Measurements from ENCODE around the gene KCND2.
"Not testable (repeated sequence)": the region's sequence is repeated elsewhere in the genome, so short reads cannot be mapped to it uniquely, and the experiment has no call there.

Gene KCND2

GRCh38 chr7:120780938-120781337 is 508.0 kb downstream of the KCND2 start:
- TF ChIP-seq, protein P1, sequence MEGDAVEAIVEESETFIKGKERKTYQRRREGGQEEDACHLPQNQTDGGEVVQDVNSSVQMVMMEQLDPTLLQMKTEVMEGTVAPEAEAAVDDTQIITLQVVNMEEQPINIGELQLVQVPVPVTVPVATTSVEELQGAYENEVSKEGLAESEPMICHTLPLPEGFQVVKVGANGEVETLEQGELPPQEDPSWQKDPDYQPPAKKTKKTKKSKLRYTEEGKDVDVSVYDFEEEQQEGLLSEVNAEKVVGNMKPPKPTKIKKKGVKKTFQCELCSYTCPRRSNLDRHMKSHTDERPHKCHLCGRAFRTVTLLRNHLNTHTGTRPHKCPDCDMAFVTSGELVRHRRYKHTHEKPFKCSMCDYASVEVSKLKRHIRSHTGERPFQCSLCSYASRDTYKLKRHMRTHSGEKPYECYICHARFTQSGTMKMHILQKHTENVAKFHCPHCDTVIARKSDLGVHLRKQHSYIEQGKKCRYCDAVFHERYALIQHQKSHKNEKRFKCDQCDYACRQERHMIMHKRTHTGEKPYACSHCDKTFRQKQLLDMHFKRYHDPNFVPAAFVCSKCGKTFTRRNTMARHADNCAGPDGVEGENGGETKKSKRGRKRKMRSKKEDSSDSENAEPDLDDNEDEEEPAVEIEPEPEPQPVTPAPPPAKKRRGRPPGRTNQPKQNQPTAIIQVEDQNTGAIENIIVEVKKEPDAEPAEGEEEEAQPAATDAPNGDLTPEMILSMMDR (conservative IDR thresholded peaks at IDR 0.05; ENCODE audit: low read depth, low read length), result no peak
- DNase-seq (ENCODE audit: low read depth), result no peak
- H3K4me3 ChIP-seq (ENCODE audit: low read depth, low read length), result no peak overlapping the region

DNA sequence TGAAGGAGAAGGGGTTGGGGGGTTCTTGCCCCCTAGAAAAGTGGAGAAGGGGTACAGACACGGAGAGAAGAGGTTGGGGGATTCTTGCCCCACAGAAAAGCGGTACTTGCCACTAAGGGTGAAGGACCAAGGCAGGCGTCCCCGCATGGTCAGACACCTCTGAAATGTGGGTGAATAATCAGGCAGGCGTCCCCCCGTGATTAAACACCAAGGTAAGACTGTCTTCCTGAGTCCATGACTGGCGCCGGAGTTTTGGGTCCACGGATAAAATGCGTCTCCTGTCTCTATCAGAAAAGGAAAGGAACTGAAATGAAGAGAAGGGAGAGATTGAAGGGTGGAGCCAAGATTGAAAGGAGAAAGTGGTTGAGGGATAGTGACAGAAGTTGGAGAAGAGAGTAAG is 508.9 kb downstream of the KCND2 start:
- DNase-seq (ENCODE audit: low read depth); H3K4me3 ChIP-seq (ENCODE audit: low read depth, low read length): not testable (repeated sequence)

DNA sequence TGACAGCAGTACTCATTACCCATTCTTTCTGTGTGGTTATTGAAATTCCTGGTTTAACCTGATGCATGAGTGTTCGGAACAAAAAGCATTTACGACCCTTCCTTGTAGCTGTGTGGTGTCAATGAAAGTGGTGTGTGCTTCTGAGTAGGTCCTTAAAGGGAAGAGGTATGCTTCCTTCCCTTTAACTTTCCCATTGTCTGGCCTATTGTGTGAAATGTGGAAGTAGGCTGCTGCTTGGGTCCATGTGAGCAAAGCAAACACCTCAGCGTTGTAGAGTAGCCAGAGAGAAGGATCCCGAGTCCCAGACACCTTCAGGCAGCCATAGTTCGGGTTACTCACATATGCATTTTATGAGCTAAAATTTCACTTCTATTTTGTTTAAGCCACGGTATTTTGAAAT is 510.3 kb downstream of the KCND2 start:
- DNase-seq (ENCODE audit: low read depth), result no peak
- TF ChIP-seq, protein P1 (conservative IDR thresholded peaks at IDR 0.05; ENCODE audit: low read depth, low read length), result no peak
- H3K4me3 ChIP-seq (ENCODE audit: low read depth, low read length), result no peak overlapping the region

- no peak overlapping the region for H3K4me3 ChIP-seq (ENCODE audit: low read depth, low read length)
- TF ChIP-seq, protein P1 (conservative IDR thresholded peaks at IDR 0.05; ENCODE audit: low read depth, low read length), result no peak
- no peak for DNase-seq (ENCODE audit: low read depth)
Observed at GRCh38 chr7:120783721-120784120, 510.7 kb downstream of the KCND2 start.

GRCh38 chr7:120785095-120785494 is 512.1 kb downstream of the KCND2 start:
- H3K4me3 ChIP-seq (ENCODE audit: low read depth, low read length), result no peak overlapping the region
- no peak for DNase-seq (ENCODE audit: low read depth)
- TF ChIP-seq, protein P1 (conservative IDR thresholded peaks at IDR 0.05; ENCODE audit: low read depth, low read length), result no peak

DNA sequence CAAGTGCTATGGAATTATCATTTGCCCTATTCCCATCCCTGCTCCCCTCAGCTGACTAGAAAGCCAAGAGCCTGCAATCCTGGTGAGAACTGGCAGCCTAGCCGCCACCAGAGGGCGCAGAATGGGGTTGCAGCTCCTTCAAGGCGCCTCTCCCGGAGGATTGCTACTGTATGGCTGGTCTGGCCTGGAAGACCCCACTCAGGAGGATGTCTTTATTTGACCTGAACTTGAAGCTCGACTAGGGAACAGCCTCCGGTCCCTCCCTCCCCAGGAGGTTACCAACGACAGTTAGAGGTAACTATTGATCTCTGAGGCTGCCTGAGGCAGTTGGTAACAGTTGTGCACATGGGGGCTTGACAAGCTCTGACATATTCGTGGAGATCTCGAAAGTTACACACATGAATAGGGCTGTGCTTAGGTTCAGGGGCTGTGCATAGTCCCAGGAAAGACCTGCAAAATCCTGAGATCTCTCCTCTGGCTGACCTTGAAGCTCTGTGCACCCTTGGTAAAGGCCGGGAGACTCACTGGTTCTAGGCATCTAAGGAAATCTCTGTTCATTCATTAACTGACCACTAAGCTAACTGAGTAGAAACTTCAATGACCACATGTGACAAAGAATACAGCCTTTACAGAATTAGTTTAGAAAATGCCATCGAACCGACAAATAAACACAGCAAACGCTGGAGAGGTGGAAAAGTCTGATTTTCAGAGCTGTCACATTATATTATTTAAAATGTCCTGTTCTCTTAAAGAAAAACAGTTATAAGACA is 519.3 kb downstream of the KCND2 start:
- H3K4me3 ChIP-seq (ENCODE audit: low read depth, low read length), result no peak overlapping the region
- DNase-seq (ENCODE audit: low read depth), result peak; percentile 84
- TF ChIP-seq, protein P1 (conservative IDR thresholded peaks at IDR 0.05; ENCODE audit: low read depth, low read length), result peak; percentile 99

DNA sequence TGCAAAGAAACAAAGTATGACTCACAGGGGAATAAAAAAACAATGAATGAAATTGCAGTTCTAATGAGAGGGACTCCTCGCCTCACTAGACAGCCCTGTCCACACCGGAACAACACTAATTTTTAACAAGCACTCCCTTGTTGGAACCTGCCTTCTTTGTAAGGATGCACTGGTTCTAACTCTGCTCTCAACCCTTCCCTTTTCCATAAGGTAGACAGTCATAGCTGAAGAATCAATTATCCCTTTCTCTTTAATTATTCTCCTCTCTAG is 519.8 kb downstream of the KCND2 start:
- H3K4me3 ChIP-seq (ENCODE audit: low read depth, low read length), result no peak overlapping the region
- DNase-seq (ENCODE audit: low read depth), result no peak
- TF ChIP-seq, protein P1 (conservative IDR thresholded peaks at IDR 0.05; ENCODE audit: low read depth, low read length), result no peak
